ENCODE measurements around the gene TRIP13.

TRIP13 gene

DNA sequence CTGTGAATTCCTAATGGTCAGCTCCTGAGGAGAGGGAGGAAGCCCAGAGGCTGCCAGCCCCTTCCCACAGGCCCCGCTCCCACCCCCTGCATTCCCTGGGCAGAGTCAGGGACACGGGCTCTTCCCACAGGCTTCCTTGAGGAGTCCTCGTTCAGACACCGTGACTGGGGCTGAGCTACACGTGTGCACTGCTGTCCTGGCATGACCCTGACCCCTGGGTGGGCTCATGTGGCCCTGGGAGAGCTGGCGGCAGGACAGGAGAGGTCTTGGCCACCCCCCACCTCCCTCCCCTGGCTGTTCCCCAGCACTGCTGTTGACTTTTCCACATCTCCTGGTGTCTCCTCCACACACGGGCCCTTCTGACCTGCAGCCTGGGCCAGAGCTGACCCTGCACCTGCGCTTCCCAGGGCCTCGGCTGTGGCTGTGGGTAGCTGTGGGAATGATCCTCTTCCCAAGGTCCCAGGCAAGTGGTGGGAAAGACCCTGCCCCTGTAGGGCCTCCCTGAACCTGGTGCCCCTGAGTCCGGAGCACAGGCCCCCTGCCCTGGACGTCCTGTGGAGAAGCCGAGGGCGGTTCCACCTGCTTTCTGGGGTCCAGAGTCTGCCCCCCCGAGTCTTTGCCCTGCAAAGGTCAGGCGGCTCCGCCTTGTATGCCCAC is 59.4 kb downstream of the TRIP13 start:
- peaks cover 4% of the 10 kb centered on the region for H3K4me1 ChIP-seq
- H3K36me3 ChIP-seq, result no peaks in the 10 kb centered on the region
- TF ChIP-seq, protein P1, sequence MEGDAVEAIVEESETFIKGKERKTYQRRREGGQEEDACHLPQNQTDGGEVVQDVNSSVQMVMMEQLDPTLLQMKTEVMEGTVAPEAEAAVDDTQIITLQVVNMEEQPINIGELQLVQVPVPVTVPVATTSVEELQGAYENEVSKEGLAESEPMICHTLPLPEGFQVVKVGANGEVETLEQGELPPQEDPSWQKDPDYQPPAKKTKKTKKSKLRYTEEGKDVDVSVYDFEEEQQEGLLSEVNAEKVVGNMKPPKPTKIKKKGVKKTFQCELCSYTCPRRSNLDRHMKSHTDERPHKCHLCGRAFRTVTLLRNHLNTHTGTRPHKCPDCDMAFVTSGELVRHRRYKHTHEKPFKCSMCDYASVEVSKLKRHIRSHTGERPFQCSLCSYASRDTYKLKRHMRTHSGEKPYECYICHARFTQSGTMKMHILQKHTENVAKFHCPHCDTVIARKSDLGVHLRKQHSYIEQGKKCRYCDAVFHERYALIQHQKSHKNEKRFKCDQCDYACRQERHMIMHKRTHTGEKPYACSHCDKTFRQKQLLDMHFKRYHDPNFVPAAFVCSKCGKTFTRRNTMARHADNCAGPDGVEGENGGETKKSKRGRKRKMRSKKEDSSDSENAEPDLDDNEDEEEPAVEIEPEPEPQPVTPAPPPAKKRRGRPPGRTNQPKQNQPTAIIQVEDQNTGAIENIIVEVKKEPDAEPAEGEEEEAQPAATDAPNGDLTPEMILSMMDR (IDR thresholded peaks at IDR 0.05; ENCODE audit: low read depth, low read length), result no peak
- H3K27me3 ChIP-seq, result no peaks in the 10 kb centered on the region
- H3K4me3 ChIP-seq (ENCODE audit: low read depth, low read length), result no peak overlapping the region
- no peaks in the 10 kb centered on the region for H3K9me3 ChIP-seq
- no peak for DNase-seq

DNA sequence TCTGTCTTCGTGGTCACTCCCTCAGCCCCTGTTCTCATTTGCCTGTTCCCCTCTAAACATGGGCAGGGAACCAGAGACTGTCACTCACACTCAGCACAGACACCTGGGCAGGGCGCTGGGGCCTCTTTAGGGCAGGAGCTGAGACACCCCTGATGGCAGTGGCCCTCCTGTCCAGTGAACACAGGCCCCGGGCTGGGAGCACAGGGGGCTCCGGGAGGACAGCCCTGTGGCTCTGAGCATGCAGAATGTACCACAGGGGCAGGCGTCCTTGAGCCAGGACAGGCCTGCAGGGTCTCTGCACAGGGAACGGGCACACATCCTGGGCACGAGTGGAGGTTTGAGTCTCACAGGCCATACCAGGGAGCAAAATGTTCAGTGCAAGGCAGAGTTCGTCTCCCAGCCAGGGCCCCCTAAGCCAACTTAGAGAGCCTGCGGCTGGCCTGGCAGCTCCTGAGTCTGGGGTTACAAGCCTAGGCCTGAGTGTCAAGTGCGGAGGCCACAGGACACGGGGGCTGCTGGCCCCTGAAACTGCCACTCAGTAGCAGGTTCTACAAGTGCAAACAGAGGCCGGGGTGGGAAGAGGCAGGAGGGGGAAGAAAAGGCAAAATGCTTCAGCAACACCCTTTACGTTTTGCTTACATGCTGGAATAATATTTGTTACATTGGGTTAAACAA is 60.0 kb downstream of the TRIP13 start:
- Histone ChIP-seq H3K36me3 (no peaks in the 10 kb centered on the region), H3K4me1 (no peaks in the 10 kb centered on the region), H3K27me3 (no peaks in the 10 kb centered on the region), H3K4me3 (ENCODE audit: low read depth, low read length) (no peak overlapping the region), H3K9me3 (no peaks in the 10 kb centered on the region)
- DNase-seq, result no peak
- TF ChIP-seq, protein P1 (IDR thresholded peaks at IDR 0.05; ENCODE audit: low read depth, low read length), result no peak

GRCh38 chr5:953535-954449 is 61.1 kb downstream of the TRIP13 start:
- Histone ChIP-seq H3K9me3 (no peaks in the 10 kb centered on the region), H3K4me3 (ENCODE audit: low read depth, low read length) (no peak overlapping the region), H3K36me3 (no peaks in the 10 kb centered on the region), H3K27me3 (no peaks in the 10 kb centered on the region), H3K4me1 (peaks cover 4% of the 10 kb centered on the region; the same call in 1 of the 2 replicates)
- no peak for DNase-seq
- TF ChIP-seq, protein P1 (IDR thresholded peaks at IDR 0.05; ENCODE audit: low read depth, low read length), result no peak

GRCh38 chr5:955886-956761 is 63.4 kb downstream of the TRIP13 start:
- Histone ChIP-seq H3K36me3 (no peaks in the 10 kb centered on the region), H3K9me3 (no peaks in the 10 kb centered on the region), H3K4me3 (ENCODE audit: low read depth, low read length) (no peak overlapping the region), H3K4me1 (peaks cover 14% of the 10 kb centered on the region), H3K27me3 (no peaks in the 10 kb centered on the region)
- TF ChIP-seq, protein P1 (IDR thresholded peaks at IDR 0.05; ENCODE audit: low read depth, low read length), result no peak
- no peak for DNase-seq

- TF ChIP-seq, protein P1 (IDR thresholded peaks at IDR 0.05; ENCODE audit: low read depth, low read length), result peak; percentile 9; the same call in 1 of the 2 replicates
- Histone ChIP-seq H3K36me3 (no peaks in the 10 kb centered on the region), H3K4me1 (peaks cover 14% of the 10 kb centered on the region), H3K9me3 (no peaks in the 10 kb centered on the region), H3K4me3 (ENCODE audit: low read depth, low read length) (no peak overlapping the region), H3K27me3 (no peaks in the 10 kb centered on the region)
- no peak for DNase-seq
These were observed 64.5 kb downstream of the TRIP13 start for GRCh38 chr5:956941-957747.

Measured in BE2C (cell line).